GOT3 (cell line): Measurements from ENCODE around the gene BSN.

ENCODE experiments used
- DNase-seq: peaks from one replicate; lab custom pipeline; 2025; ENCODE audit warnings: mixed read lengths; lab: John Stamatoyannopoulos, UW

Gene BSN

GRCh38 chr3:49630784-49631183, 76.5 kb downstream of the BSN start:
- DNase-seq: no peak

GRCh38 chr3:49634736-49635135, 80.5 kb downstream of the BSN start:
- DNase-seq: no peak

GRCh38 chr3:49636883-49637609, 82.8 kb downstream of the BSN start:
- no peak for DNase-seq

- DNase-seq: no peak
Observed at GRCh38 chr3:49638445-49638844, 84.2 kb downstream of the BSN start.

- DNase-seq: no peak
Observed at GRCh38 chr3:49639551-49639950, 85.3 kb downstream of the BSN start.

- DNase-seq: no peak
Observed at GRCh38 chr3:49641292-49641691, 87.0 kb downstream of the BSN start.

- no peak for DNase-seq
Observed at GRCh38 chr3:49641921-49642707, 87.8 kb downstream of the BSN start.

GRCh38 chr3:49642708-49643145, 88.5 kb downstream of the BSN start:
- no peak for DNase-seq

- DNase-seq: no peak
Observed at GRCh38 chr3:49644684-49645083, 90.4 kb downstream of the BSN start.

- no peak for DNase-seq
Observed at GRCh38 chr3:49646236-49646635, 92.0 kb downstream of the BSN start.

GRCh38 chr3:49647741-49648140, 93.5 kb downstream of the BSN start:
- no peak for DNase-seq

GRCh38 chr3:49648354-49649019, 94.2 kb downstream of the BSN start:
- no peak for DNase-seq

- no peak for DNase-seq
Observed at GRCh38 chr3:49649576-49649975, 95.3 kb downstream of the BSN start.

- no peak for DNase-seq
Observed at GRCh38 chr3:49650177-49650576, 95.9 kb downstream of the BSN start.

GRCh38 chr3:49650637-49651036, 96.4 kb downstream of the BSN start:
- DNase-seq: no peak

- DNase-seq: no peak
Observed at GRCh38 chr3:49652218-49652902, 98.1 kb downstream of the BSN start.

- no peak for DNase-seq
Observed at GRCh38 chr3:49652903-49653415, 98.7 kb downstream of the BSN start.

GRCh38 chr3:49653621-49654020, 99.3 kb downstream of the BSN start:
- DNase-seq: no peak

- DNase-seq: no peak
Observed at GRCh38 chr3:49654176-49654825, 100.0 kb downstream of the BSN start.

- DNase-seq: no peak
Observed at GRCh38 chr3:49654955-49655556, 100.8 kb downstream of the BSN start.

GRCh38 chr3:49655731-49656285, 101.5 kb downstream of the BSN start:
- DNase-seq: no peak
